IPS DF 4.7 (cell line): ENCODE measurements around the gene TARBP1.
"Not testable (repeated sequence)": the region's sequence is repeated elsewhere in the genome, so short reads cannot be mapped to it uniquely, and the experiment has no call there.

Experiments
- DNase-seq: peaks from one replicate; pipeline ENCODE4 v3.0.0-alpha.2; 2013; ENCODE audit warnings: low spot score; ENCODE audit errors: extremely low read depth

The TARBP1 gene

GRCh38 chr1:234440348-234440747 is 38.6 kb downstream of the TARBP1 start:
- DNase-seq = no peak

DNA sequence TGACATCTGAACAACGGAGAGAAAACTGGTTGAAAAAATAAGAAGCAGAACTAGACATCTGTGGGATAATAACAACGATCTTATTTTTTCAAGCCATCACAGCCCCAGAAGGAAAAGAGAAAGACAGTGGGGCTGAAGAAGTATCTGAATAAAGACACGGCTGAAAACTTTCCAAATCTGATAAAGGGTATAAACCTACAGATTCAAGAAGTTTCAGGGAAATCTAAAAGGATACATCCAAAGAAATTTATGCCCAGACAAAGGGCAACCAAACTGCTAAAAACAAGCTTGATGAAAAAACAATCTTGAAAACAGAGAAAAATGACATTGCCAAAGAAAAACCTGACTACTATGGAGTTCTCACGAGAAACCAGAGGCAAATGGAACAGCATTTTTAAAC is 40.4 kb downstream of the TARBP1 start:
- DNase-seq = no peak

- no peak for DNase-seq
Observed at GRCh38 chr1:234437423-234438171, 41.4 kb downstream of the TARBP1 start.

- no peak for DNase-seq
Observed at GRCh38 chr1:234435620-234436019, 43.4 kb downstream of the TARBP1 start.

GRCh38 chr1:234434706-234435105 is 44.3 kb downstream of the TARBP1 start:
- DNase-seq = no peak

GRCh38 chr1:234433563-234434285 is 45.3 kb downstream of the TARBP1 start:
- DNase-seq = no peak

- DNase-seq = no peak
Observed at GRCh38 chr1:234431255-234431654, 47.7 kb downstream of the TARBP1 start.

DNA sequence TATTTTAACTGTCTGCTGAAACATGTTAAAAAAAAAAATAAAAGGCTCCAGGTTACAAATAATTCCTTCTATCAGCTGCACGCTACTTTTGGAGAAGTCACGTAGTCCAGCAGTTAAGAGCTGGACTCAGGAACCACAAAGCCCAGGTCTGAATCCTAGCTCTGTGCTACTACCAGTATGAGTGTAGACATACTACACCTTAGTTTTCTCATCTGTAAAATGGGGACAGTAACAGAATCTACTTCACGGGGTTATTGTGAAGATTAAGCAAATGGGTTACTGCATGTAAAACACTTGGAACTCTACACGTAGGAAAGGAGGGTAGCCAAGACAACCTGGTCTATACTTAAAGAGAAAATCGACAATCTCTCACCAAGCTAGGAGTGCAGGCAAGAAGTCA is 48.3 kb downstream of the TARBP1 start:
- no peak for DNase-seq

DNA sequence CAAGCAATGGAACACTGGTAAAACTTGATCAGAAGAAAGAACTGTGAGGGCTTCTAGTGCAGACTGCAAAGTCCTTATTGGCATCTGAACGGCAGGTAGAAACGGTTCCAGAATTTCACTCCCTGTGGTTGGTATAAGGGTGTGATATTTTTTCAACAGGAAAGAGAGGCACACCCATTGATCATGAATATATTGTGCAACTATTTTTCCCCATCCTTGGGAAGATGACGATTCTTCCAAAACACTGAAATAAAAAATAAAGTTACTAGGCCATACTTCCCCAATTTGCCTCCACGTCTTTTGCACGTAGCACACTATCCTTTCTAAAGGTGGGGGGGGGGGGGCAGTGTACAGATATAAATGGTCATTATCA is 49.6 kb downstream of the TARBP1 start:
- no peak for DNase-seq

DNA sequence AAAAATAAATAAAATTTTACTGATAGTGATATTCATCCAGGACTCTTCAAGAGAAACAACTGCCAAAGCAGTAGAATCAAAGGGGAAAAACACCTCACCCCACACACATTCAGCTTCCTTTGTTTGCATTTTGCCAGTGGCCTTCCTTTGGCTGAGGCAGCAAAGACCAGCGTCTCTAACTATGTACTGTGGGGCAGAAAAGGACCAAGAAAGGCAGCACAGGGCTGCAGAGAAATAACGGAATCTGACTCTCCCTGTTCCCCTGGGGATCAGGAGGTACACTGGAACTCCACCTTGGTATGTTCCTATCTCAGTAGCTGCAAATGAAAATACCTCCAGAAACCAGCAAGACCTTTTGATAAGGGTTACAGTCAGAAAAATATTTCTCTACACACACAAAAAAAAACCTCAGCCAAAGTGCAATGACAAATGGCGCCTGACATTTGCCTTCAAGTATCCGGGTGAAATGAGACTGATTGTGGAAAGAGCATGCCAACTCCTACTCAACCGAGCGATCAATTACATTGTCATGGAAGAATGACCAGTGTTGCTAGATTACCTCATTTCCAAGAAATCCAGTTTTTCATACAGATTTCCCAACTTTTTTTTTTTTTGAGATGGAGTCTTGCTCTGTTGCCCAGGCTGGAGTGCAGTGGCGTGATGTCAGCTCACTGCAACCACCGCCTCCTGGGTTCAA is 50.9 kb downstream of the TARBP1 start:
- DNase-seq = no peak

DNA sequence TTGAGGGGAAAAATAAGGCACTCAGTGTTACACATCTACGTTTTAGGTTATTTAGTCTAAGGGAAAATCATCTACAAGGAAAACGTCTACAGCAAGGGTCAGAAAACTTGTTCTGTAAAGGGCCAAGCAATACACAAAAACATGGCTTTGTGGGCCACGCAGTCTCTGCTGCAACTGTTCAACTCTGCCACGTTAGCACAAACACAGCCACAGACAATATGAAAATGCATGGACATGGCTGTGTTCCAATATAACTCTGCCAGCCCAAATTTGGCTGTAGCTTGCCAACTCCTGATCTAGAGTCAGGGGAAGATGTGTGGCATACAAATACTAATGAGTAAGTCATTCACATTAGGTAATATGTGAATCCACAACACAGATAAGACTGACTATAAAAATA is 65.0 kb downstream of the TARBP1 start:
- DNase-seq = no peak

DNA sequence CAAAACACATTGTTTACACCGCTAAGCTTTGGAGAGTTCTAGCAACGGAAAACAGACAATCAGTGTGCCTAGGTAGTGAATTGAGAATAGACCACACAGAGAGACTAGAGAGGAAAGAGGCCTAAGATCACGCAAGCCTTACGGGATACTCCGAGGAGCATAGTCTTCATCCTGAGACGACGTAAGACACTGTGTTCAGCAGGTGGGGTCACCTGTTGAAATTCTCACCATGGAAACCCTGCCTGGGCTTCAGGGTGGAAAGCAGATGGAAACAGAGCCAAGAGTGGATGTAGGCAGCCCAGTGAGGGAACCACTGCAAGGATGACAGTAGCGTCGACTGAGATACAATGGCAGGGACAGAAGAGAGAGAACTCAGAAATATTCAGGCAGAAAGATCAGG is 65.5 kb downstream of the TARBP1 start:
- DNase-seq = no peak

- no peak for DNase-seq
Observed at GRCh38 chr1:234412830-234413229, 66.1 kb downstream of the TARBP1 start.

- no peak for DNase-seq
Observed at GRCh38 chr1:234409328-234409727, 69.7 kb downstream of the TARBP1 start.

- no peak for DNase-seq
Observed at GRCh38 chr1:234408757-234409156, 70.2 kb downstream of the TARBP1 start.

GRCh38 chr1:234406871-234407270 is 72.1 kb downstream of the TARBP1 start:
- DNase-seq = no peak

DNA sequence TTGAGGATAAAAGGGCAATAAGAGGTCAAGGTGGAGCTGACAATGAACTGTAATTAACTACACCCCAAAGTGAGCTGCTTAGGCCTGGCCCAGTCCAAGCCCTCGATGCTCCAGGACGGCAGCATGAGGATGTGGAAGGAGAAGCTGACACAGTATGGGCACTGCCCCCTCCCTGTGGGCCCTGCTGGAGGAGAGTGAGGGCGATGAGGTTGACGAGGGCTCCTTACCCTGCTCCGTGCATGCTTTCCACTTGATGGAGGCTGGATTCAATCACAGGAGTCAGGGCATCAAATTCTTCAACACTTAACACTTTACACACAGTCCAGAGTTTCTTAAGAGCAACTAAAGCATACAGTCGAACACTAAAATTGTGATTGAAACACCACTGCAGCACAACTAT is 73.3 kb downstream of the TARBP1 start:
- DNase-seq = no peak

DNA sequence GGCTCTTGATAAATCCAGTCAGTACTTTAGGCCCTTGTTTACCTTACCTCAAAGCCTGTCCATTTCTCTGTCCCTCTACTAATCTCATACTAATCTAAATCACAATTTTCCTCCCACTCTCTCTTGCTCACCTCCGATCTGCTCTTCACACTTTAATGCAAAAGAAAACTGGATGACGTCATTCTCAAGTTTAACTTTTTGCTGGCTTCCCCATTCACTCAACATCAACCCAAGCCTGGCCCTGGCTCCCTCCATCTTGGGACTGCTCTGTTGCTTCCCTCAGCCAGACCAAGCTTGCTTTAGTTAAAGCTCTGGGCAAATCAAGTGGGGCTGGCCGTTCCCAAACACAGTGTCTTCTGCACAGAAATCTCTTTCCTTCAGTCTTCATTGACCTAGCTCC is 76.0 kb downstream of the TARBP1 start:
- no peak for DNase-seq

- DNase-seq = no peak
Observed at GRCh38 chr1:234401658-234402057, 77.3 kb downstream of the TARBP1 start.

GRCh38 chr1:234400773-234401172 is 78.2 kb downstream of the TARBP1 start:
- no peak for DNase-seq

DNA sequence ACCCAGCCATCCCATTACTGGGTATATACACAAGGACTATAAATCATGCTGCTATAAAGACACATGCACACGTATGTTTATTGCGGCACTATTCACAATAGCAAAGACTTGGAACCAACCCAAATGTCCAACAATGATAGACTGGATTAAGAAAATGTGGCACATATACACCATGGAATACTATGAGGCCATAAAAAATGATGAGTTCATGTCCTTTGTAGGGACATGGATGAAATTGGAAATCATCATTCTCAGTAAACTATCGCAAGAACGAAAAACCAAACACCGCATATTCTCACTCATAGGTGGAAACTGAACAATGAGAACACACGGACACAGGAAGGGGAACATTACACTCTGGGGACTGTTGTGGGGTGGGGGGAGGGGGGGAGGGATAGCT is 79.5 kb downstream of the TARBP1 start:
- DNase-seq = not testable (repeated sequence)

DNA sequence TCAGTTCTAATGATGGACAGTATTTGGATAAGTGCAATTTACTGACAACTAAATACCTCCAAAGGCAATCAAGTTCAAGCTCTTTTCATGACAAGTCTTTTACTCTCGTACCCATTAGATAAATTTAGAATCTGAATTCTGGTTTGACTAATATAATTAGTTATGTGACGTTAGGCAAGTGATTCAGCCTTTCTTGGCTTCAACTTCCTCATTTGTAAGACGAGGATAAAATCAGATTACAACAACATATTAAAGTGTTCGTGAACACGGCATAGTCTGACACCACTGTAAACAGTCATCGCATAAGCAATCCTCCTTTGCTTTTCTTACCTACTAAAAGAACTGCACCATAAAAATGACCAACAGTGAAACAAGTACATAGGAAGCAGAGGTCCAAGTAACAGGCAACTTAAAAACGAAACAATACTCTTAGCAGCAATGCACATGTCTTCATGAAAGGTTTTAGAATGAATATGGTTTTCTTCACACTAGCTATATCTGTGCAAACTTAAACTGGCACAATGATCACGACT is 80.1 kb downstream of the TARBP1 start:
- DNase-seq = no peak
